ACC112 (cell line): ENCODE data around the gene COTL1.

ENCODE experiments used
- H2AFZ ChIP-seq: fragments of 200-600 bp; sonication (generic); one replicate; pipeline ENCODE4 v1.6.0; 2017; ENCODE audit warnings: antibody characterized with exemption, low read length; ENCODE audit not compliant: unreplicated experiment
- H3K27ac ChIP-seq: fragments of 200-600 bp; sonication (generic); 2 replicates; pipeline ENCODE4 v1.5.1; 2014; ENCODE audit warnings: low read depth, mild to moderate bottlenecking, antibody characterized with exemption, low read length, moderate library complexity
- H3K27me3 ChIP-seq: fragments of 200-600 bp; sonication (generic); 2 replicates; pipeline ENCODE4 v1.6.1; 2014; ENCODE audit warnings: mild to moderate bottlenecking, antibody characterized with exemption, low read length, moderate library complexity, mixed read lengths; ENCODE audit not compliant: insufficient read depth
- H3K36me3 ChIP-seq: fragments of 200-600 bp; sonication (generic); 2 replicates; pipeline ENCODE4 v1.6.1; 2016; ENCODE audit warnings: mild to moderate bottlenecking, antibody characterized with exemption, low read length, moderate library complexity, mixed read lengths; ENCODE audit not compliant: insufficient read depth
- H3K4me1 ChIP-seq: fragments of 200-600 bp; sonication (generic); one replicate; pipeline ENCODE4 v1.6.1; 2016; ENCODE audit warnings: low read length, mixed read lengths; ENCODE audit not compliant: insufficient read depth, unreplicated experiment, control insufficient read depth
- H3K4me3 ChIP-seq: fragments of 200-600 bp; sonication (generic); 2 replicates; pipeline ENCODE4 v1.5.1; 2014; ENCODE audit warnings: mild to moderate bottlenecking, low read depth, low read length
- H3K79me2 ChIP-seq: fragments of 200-600 bp; sonication (generic); one replicate; pipeline ENCODE4 v1.6.0; 2016; ENCODE audit warnings: low read length; ENCODE audit not compliant: control insufficient read depth, unreplicated experiment, insufficient read depth

Gene COTL1

GRCh38 chr16:84572096-84572495, 45.8 kb downstream of the COTL1 start:
- no peak overlapping the region for H2AFZ ChIP-seq
- no peaks in the 10 kb centered on the region for H3K27me3 ChIP-seq
- no peak overlapping the region for H3K27ac ChIP-seq
- H3K36me3 ChIP-seq = peaks cover 50% of the 10 kb centered on the region
- H3K4me3 ChIP-seq = no peak overlapping the region
- no peaks in the 10 kb centered on the region for H3K4me1 ChIP-seq
- H3K79me2 ChIP-seq = peaks cover 39% of the 10 kb centered on the region

- Histone ChIP-seq H3K4me3 (no peak overlapping the region), H2AFZ (no peak overlapping the region), H3K27me3 (no peaks in the 10 kb centered on the region), H3K27ac (no peak overlapping the region), H3K36me3 (peaks cover 50% of the 10 kb centered on the region), H3K79me2 (peaks cover 33% of the 10 kb centered on the region), H3K4me1 (no peaks in the 10 kb centered on the region)
Observed at GRCh38 chr16:84571506-84571905, 46.4 kb downstream of the COTL1 start.

GRCh38 chr16:84570739-84571403, 47.0 kb downstream of the COTL1 start:
- no peak overlapping the region for H3K27ac ChIP-seq
- H3K4me1 ChIP-seq = no peaks in the 10 kb centered on the region
- H3K4me3 ChIP-seq = no peak overlapping the region
- H2AFZ ChIP-seq = no peak overlapping the region
- no peaks in the 10 kb centered on the region for H3K27me3 ChIP-seq
- peaks cover 56% of the 10 kb centered on the region for H3K36me3 ChIP-seq
- H3K79me2 ChIP-seq = peaks cover 33% of the 10 kb centered on the region

GRCh38 chr16:84569382-84569987, 48.4 kb downstream of the COTL1 start:
- Histone ChIP-seq H3K36me3 (peaks cover 56% of the 10 kb centered on the region), H3K27me3 (no peaks in the 10 kb centered on the region), H3K4me1 (no peaks in the 10 kb centered on the region), H2AFZ (no peak overlapping the region), H3K27ac (no peak overlapping the region), H3K4me3 (no peak overlapping the region), H3K79me2 (peaks cover 27% of the 10 kb centered on the region)

- Histone ChIP-seq H3K4me3 (no peak overlapping the region), H3K27ac (no peak overlapping the region), H3K27me3 (no peaks in the 10 kb centered on the region), H3K79me2 (peaks cover 25% of the 10 kb centered on the region), H3K36me3 (peaks cover 49% of the 10 kb centered on the region), H2AFZ (no peak overlapping the region), H3K4me1 (no peaks in the 10 kb centered on the region)
Observed at GRCh38 chr16:84568066-84568465, 49.8 kb downstream of the COTL1 start.

GRCh38 chr16:84567286-84567962, 50.5 kb downstream of the COTL1 start:
- Histone ChIP-seq H3K27me3 (no peaks in the 10 kb centered on the region), H3K36me3 (peaks cover 46% of the 10 kb centered on the region), H3K79me2 (peaks cover 23% of the 10 kb centered on the region), H3K4me3 (no peak overlapping the region), H2AFZ (no peak overlapping the region), H3K27ac (no peak overlapping the region), H3K4me1 (no peaks in the 10 kb centered on the region)

GRCh38 chr16:84566545-84567257, 51.2 kb downstream of the COTL1 start:
- Histone ChIP-seq H3K27ac (no peak overlapping the region), H3K4me1 (no peaks in the 10 kb centered on the region), H3K27me3 (no peaks in the 10 kb centered on the region), H3K79me2 (peaks cover 19% of the 10 kb centered on the region), H3K4me3 (no peak overlapping the region), H3K36me3 (peaks cover 41% of the 10 kb centered on the region), H2AFZ (no peak overlapping the region)

GRCh38 chr16:84565669-84566495, 52.0 kb downstream of the COTL1 start:
- Histone ChIP-seq H3K36me3 (peaks cover 33% of the 10 kb centered on the region), H3K27ac (no peak overlapping the region), H3K4me3 (no peak overlapping the region), H3K27me3 (no peaks in the 10 kb centered on the region), H3K4me1 (no peaks in the 10 kb centered on the region), H3K79me2 (peaks cover 11% of the 10 kb centered on the region), H2AFZ (no peak overlapping the region)

GRCh38 chr16:84563786-84564420, 54.0 kb downstream of the COTL1 start:
- H2AFZ ChIP-seq = no peak overlapping the region
- peaks cover 16% of the 10 kb centered on the region; the same call in 1 of the 2 replicates for H3K36me3 ChIP-seq
- no peaks in the 10 kb centered on the region for H3K4me1 ChIP-seq
- peaks cover 6% of the 10 kb centered on the region for H3K79me2 ChIP-seq
- H3K27me3 ChIP-seq = no peaks in the 10 kb centered on the region
- no peak overlapping the region for H3K4me3 ChIP-seq
- no peak overlapping the region for H3K27ac ChIP-seq
